ENCODE results near the gene MAN1C1. TPM values are rescaled to one million over a fixed set of nuclear protein-coding genes. Genes with fewer than 3 reads are reported as not detected.

The MAN1C1 gene
- total RNA-seq, 1 experiment from 2014 or later = 1.5 TPM

- no peaks in the 10 kb centered on the region for H3K4me1 ChIP-seq (ENCODE audit: control insufficient read depth, insufficient read depth, low read length)
- no peaks in the 10 kb centered on the region; the same call in 1 of the 2 replicates for H3K27me3 ChIP-seq (ENCODE audit: control insufficient read depth, insufficient read depth, low read length)
- BruUV-seq (replicated peaks) = no TSS peak
- ATAC-seq = no peak
- no peaks in the 10 kb centered on the region for H3K36me3 ChIP-seq (ENCODE audit: control insufficient read depth, insufficient read depth, low read length)
- ChIA-PET CTCF (no interaction called here), POLR2A (no interaction called here)
- intact Hi-C loops (cut with micrococcal nuclease; ENCODE audit: unreplicated experiment) = no loop called here
- in situ Hi-C loops (cut with HindIII; ENCODE audit: low pct_unique_long_range_greater_than_20kb, low sequenced_read_pairs) = no loop called here
- no peak overlapping the region for H3K27ac ChIP-seq (ENCODE audit: low read length)
- no peak overlapping the region for H3K4me3 ChIP-seq (ENCODE audit: low read depth in 2 of 2, low read length in 2 of 2)
- no peaks in the 10 kb centered on the region for H3K9me3 ChIP-seq (ENCODE audit: control insufficient read depth, insufficient read depth, low read depth, low read length)
- TF ChIP-seq, protein P1, sequence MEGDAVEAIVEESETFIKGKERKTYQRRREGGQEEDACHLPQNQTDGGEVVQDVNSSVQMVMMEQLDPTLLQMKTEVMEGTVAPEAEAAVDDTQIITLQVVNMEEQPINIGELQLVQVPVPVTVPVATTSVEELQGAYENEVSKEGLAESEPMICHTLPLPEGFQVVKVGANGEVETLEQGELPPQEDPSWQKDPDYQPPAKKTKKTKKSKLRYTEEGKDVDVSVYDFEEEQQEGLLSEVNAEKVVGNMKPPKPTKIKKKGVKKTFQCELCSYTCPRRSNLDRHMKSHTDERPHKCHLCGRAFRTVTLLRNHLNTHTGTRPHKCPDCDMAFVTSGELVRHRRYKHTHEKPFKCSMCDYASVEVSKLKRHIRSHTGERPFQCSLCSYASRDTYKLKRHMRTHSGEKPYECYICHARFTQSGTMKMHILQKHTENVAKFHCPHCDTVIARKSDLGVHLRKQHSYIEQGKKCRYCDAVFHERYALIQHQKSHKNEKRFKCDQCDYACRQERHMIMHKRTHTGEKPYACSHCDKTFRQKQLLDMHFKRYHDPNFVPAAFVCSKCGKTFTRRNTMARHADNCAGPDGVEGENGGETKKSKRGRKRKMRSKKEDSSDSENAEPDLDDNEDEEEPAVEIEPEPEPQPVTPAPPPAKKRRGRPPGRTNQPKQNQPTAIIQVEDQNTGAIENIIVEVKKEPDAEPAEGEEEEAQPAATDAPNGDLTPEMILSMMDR (IDR thresholded peaks at IDR 0.05) = no peak
- TF ChIP-seq TCF7L2 (IDR thresholded peaks at IDR 0.05; ENCODE audit: low read depth, low read length) (no peak), SIN3A (IDR thresholded peaks at IDR 0.05; ENCODE audit: borderline replicate concordance, insufficient read depth, low read depth, low read length) (no peak), POLR2AphosphoS5 (IDR thresholded peaks at IDR 0.05; ENCODE audit: low read depth, low read length) (no peak)
- TF ChIP-seq, protein P2, sequence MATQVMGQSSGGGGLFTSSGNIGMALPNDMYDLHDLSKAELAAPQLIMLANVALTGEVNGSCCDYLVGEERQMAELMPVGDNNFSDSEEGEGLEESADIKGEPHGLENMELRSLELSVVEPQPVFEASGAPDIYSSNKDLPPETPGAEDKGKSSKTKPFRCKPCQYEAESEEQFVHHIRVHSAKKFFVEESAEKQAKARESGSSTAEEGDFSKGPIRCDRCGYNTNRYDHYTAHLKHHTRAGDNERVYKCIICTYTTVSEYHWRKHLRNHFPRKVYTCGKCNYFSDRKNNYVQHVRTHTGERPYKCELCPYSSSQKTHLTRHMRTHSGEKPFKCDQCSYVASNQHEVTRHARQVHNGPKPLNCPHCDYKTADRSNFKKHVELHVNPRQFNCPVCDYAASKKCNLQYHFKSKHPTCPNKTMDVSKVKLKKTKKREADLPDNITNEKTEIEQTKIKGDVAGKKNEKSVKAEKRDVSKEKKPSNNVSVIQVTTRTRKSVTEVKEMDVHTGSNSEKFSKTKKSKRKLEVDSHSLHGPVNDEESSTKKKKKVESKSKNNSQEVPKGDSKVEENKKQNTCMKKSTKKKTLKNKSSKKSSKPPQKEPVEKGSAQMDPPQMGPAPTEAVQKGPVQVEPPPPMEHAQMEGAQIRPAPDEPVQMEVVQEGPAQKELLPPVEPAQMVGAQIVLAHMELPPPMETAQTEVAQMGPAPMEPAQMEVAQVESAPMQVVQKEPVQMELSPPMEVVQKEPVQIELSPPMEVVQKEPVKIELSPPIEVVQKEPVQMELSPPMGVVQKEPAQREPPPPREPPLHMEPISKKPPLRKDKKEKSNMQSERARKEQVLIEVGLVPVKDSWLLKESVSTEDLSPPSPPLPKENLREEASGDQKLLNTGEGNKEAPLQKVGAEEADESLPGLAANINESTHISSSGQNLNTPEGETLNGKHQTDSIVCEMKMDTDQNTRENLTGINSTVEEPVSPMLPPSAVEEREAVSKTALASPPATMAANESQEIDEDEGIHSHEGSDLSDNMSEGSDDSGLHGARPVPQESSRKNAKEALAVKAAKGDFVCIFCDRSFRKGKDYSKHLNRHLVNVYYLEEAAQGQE (IDR thresholded peaks at IDR 0.05; ENCODE audit: insufficient read depth in 1 of 2, low read depth in 2 of 2, low read length in 1 of 2) = no peak
- no peak for DNase-seq (ENCODE audit: low read depth, low spot score)
Measured at GRCh38 chr1:25685938-25686665, 69.5 kb downstream of the MAN1C1 start.

DNA sequence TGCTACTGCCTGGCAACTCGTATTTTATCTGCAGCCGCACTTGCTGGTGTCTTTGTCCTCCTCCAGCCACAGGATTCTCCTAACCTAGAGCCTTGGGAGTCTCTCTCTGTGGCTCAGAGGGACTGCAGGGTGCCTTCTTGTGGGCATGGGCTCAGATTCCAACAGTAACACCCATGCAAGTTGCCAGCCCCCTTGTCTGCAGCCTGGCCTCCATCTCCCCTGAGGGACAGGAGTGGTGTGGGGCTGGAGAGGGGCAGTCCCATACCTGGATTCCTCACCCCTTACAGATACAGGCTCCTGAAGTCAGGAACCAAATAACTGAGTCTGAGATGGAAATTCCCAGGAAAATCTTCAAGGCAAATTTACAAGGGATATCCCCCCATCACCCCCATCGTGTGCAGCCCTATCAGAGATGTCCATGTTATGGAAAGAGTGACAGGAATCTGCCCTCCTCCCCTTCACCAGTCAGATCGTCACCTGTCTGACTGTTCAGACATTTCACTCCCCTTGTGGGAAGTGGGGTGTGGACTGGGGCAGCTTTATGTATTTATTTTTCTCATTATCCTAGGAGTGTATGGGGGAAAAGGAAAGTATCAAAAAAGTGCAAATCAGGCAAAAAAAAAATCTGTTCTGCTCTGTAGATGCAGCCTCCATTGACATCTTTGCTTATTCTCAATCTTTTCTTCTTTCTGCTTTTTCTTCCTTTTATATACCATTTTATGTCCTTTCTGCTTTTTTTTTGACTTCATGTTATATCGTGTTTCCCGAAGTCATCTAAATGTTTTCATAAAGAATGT lies 70.8 kb downstream of the MAN1C1 start:
- DNase-seq (ENCODE audit: low read depth, low spot score) (no peak), ATAC-seq (no peak)
- in situ Hi-C loops (cut with HindIII; ENCODE audit: low pct_unique_long_range_greater_than_20kb, low sequenced_read_pairs) = no loop called here
- no TSS peak for BruUV-seq (replicated peaks)
- no peak overlapping the region for H3K27ac ChIP-seq (ENCODE audit: low read length)
- intact Hi-C loops (cut with micrococcal nuclease; ENCODE audit: unreplicated experiment) = no loop called here
- TF ChIP-seq SIN3A (IDR thresholded peaks at IDR 0.05; ENCODE audit: borderline replicate concordance, insufficient read depth, low read depth, low read length) (no peak), TCF7L2 (IDR thresholded peaks at IDR 0.05; ENCODE audit: low read depth, low read length) (no peak), POLR2AphosphoS5 (IDR thresholded peaks at IDR 0.05; ENCODE audit: low read depth, low read length) (no peak)
- TF ChIP-seq, protein P2 (IDR thresholded peaks at IDR 0.05; ENCODE audit: insufficient read depth in 1 of 2, low read depth in 2 of 2, low read length in 1 of 2) = no peak
- TF ChIP-seq, protein P1 (IDR thresholded peaks at IDR 0.05) = no peak
- H3K4me3 ChIP-seq (ENCODE audit: low read depth in 2 of 2, low read length in 2 of 2) = no peak overlapping the region
- no peaks in the 10 kb centered on the region for H3K4me1 ChIP-seq (ENCODE audit: control insufficient read depth, insufficient read depth, low read length)
- no peaks in the 10 kb centered on the region for H3K9me3 ChIP-seq (ENCODE audit: control insufficient read depth, insufficient read depth, low read depth, low read length)
- POLR2A ChIA-PET = no interaction called here
- H3K36me3 ChIP-seq (ENCODE audit: control insufficient read depth, insufficient read depth, low read length) = no peaks in the 10 kb centered on the region
- CTCF ChIA-PET = no interaction called here
- no peaks in the 10 kb centered on the region; the same call in 1 of the 2 replicates for H3K27me3 ChIP-seq (ENCODE audit: control insufficient read depth, insufficient read depth, low read length)
